ENCODE data around the gene CD58.
"Not testable (repeated sequence)": the region's sequence is repeated elsewhere in the genome, so short reads cannot be mapped to it uniquely, and the experiment has no call there.

The CD58 gene, protein sequence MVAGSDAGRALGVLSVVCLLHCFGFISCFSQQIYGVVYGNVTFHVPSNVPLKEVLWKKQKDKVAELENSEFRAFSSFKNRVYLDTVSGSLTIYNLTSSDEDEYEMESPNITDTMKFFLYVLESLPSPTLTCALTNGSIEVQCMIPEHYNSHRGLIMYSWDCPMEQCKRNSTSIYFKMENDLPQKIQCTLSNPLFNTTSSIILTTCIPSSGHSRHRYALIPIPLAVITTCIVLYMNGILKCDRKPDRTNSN
- 15.5 to 24.0 (median 20.6) reads per million in 3 donors for total RNA-seq

DNA sequence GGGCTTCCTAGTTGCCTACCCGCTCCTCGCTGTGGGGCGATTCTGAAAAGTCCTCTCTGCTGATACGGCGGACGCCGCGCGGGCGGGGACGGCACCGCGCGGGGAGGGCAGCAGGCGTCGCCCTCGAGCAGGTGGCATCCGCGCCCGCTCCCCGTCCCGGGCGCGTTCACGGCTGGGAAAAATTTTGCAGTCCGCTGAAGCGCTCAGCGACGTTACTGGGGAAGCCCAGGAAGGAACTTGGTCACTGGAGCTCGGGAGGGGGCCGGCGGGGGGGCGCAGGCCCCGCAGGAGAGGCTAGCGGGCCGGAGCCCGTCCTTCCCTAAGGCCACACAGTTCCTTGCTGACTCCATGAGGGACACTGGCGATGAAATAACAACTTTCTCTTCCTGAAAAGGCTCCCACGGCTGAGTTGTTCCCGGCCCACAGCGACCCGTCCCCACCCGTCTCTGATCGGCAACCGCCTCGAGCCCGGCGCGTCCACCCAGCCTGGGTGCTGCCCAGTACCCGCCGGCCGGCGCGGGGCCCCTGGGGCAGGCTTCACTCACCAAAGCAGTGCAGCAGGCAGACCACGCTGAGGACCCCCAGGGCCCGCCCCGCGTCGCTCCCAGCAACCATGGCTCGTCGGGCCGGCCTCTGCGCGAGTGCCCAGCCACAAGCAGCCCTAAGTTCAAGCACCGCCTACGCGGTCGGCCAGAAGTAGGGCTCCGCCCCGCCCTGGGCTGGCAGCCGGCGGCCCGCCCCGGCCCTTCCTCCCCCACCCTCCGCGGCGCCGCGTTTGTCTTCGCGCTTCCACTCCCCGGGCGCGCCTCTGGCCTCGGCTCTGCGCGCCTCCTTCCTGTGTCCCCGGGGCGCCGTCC, at the start of gene CD58:
Gene CD58 (minus strand): TSS at position 669 of the 857 bp plus-strand sequence. CDS start 54 bp downstream, at position 615.
- H3K9me3 ChIP-seq (ENCODE audit: control insufficient read depth, low read length) = no peaks in the 10 kb centered on the region
- H3K27ac ChIP-seq (ENCODE audit: insufficient read depth, low read length, poor library complexity, severe bottlenecking) = peak within 1 kb of the TSS; percentile 93
- no peaks in the 10 kb centered on the region for H3K36me3 ChIP-seq (ENCODE audit: control insufficient read depth, insufficient read depth, low read length)
- peak; percentile 61 to 72 (median 66) for DNase-seq
- H3K4me3 ChIP-seq (ENCODE audit: insufficient read depth, low read depth, low read length, poor library complexity, severe bottlenecking) = peak within 1 kb of the TSS; percentile 94
- H3K4me1 ChIP-seq (ENCODE audit: control insufficient read depth, insufficient read depth, low read length, poor library complexity, severe bottlenecking) = peaks cover 18% of the 10 kb centered on the region
- no peaks in the 10 kb centered on the region for H3K27me3 ChIP-seq (replicated peaks; ENCODE audit: control insufficient read depth, insufficient read depth, low read length, poor library complexity, severe bottlenecking)

DNA sequence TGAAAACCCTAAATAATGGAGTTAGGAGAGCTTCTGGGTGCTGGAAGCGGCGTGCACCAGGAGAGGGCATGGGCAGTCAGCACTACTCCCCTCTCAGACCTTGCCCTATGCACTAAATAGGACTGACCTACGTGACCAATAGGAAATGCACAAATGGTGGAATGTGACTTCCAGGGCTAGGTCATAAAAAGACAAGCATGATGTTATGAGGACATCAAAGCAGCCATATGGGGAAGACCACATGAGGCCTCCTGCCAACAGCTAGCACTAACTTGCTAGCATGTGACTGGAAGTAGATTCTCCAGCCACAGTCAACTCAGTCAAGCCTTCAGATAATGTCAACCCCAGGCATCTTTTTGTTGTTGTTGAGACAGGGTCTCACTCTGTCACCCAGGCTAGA, 49.6 kb upstream of the CD58 start:
- H3K27me3 ChIP-seq (replicated peaks; ENCODE audit: control insufficient read depth, insufficient read depth, low read length, poor library complexity, severe bottlenecking); DNase-seq; H3K4me1 ChIP-seq (ENCODE audit: control insufficient read depth, insufficient read depth, low read length, poor library complexity, severe bottlenecking); H3K4me3 ChIP-seq (ENCODE audit: insufficient read depth, low read depth, low read length, poor library complexity, severe bottlenecking); H3K36me3 ChIP-seq (ENCODE audit: control insufficient read depth, insufficient read depth, low read length); H3K9me3 ChIP-seq (ENCODE audit: control insufficient read depth, low read length); H3K27ac ChIP-seq (ENCODE audit: insufficient read depth, low read length, poor library complexity, severe bottlenecking): not testable (repeated sequence)

DNA sequence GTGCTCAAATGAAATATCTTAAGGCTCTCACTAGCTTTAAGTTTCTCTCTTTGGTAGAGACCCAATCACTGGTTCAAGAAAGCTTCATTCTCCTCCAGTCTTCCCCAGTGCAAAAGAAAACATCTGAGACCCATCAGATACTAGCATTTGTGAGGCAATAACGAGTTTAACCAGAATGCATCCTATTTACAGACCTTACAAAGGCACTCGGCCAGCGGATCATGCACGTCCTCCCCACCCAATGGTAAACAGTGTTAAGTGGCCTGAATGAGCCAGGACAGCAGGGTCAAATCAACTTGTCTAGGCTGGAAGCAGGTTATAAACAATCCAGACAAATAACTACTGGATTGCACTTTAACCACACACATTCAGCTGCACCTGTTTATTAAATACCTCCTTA, 48.3 kb upstream of the CD58 start:
- not testable (repeated sequence) for H3K27me3 ChIP-seq (replicated peaks; ENCODE audit: control insufficient read depth, insufficient read depth, low read length, poor library complexity, severe bottlenecking); H3K36me3 ChIP-seq (ENCODE audit: control insufficient read depth, insufficient read depth, low read length); H3K4me1 ChIP-seq (ENCODE audit: control insufficient read depth, insufficient read depth, low read length, poor library complexity, severe bottlenecking); H3K4me3 ChIP-seq (ENCODE audit: insufficient read depth, low read depth, low read length, poor library complexity, severe bottlenecking); H3K27ac ChIP-seq (ENCODE audit: insufficient read depth, low read length, poor library complexity, severe bottlenecking); H3K9me3 ChIP-seq (ENCODE audit: control insufficient read depth, low read length); DNase-seq

DNA sequence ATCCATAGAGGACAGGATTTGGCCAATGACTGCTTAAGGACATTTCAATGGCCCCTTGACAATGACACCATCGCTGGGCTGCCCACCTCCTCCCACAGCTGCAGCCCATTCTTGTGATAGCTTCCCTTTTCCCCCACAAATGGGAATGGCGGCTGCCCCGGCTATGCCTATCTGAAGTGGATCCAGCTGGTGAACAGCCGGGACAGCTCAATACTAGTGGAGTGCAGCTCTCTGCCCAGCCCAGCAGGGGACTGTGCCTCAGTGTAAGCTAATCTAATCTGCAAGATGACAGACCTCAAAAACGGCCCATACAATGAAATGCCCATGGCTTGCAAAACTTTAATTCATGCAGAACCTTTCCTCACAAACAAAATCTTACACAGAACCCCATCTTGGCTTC, 47.0 kb upstream of the CD58 start:
- not testable (repeated sequence) for DNase-seq; H3K27me3 ChIP-seq (replicated peaks; ENCODE audit: control insufficient read depth, insufficient read depth, low read length, poor library complexity, severe bottlenecking); H3K4me1 ChIP-seq (ENCODE audit: control insufficient read depth, insufficient read depth, low read length, poor library complexity, severe bottlenecking)

DNA sequence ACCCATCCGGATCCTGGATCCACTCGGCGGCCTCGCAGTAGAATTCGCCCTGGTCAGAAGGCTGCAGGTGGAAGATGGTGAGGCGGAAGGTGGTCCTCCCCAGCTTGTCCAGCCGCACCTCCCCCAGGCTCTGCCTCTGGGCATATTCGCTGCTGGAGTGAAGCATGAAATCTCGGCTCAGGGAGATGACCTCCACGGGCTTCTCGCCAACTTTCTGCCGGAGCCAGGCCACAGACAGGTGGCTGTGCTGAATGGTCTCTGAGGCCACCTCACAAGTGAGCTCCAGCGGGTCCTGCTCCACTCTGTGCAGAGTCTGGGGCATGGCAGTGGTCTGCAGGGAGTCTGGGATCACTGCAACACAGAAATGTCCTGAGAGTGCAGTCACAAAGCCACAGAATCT, 43.0 kb upstream of the CD58 start:
- not testable (repeated sequence) for H3K4me1 ChIP-seq (ENCODE audit: control insufficient read depth, insufficient read depth, low read length, poor library complexity, severe bottlenecking); H3K36me3 ChIP-seq (ENCODE audit: control insufficient read depth, insufficient read depth, low read length); H3K27me3 ChIP-seq (replicated peaks; ENCODE audit: control insufficient read depth, insufficient read depth, low read length, poor library complexity, severe bottlenecking); H3K4me3 ChIP-seq (ENCODE audit: insufficient read depth, low read depth, low read length, poor library complexity, severe bottlenecking); H3K9me3 ChIP-seq (ENCODE audit: control insufficient read depth, low read length); DNase-seq; H3K27ac ChIP-seq (ENCODE audit: insufficient read depth, low read length, poor library complexity, severe bottlenecking)

More for the DNA sequence above, 47.0 kb upstream of the CD58 start:
- H3K36me3 ChIP-seq (ENCODE audit: control insufficient read depth, insufficient read depth, low read length); H3K9me3 ChIP-seq (ENCODE audit: control insufficient read depth, low read length); H3K27ac ChIP-seq (ENCODE audit: insufficient read depth, low read length, poor library complexity, severe bottlenecking); H3K4me3 ChIP-seq (ENCODE audit: insufficient read depth, low read depth, low read length, poor library complexity, severe bottlenecking): not testable (repeated sequence)

DNA sequence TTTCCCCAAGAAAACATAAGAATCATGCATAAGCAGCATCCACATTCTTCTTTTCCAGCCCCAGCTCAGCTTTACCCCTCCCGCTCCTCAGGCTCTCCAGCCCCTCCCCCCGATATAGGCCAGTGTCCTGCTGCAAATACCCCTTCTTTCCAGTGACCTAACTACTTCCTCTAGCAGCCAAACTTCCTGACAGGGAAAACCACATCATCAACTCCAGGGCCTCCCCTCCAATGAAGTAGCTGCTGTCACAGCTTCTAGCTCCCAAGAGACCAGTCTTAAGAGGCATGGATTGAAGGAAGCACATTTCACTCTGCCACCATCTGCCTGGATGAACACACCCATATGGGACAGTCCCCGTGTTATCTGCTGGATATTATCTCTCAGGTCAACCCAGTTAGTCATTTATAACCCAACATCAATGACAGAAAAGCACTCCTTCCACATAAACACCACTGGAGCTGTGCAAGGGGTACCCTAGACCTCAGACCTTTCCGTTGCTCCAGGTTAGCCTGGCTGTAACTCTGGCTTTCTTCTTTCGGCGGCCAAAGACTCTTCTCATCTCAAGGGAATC, 39.1 kb upstream of the CD58 start:
- not testable (repeated sequence) for H3K9me3 ChIP-seq (ENCODE audit: control insufficient read depth, low read length); H3K4me1 ChIP-seq (ENCODE audit: control insufficient read depth, insufficient read depth, low read length, poor library complexity, severe bottlenecking); H3K27me3 ChIP-seq (replicated peaks; ENCODE audit: control insufficient read depth, insufficient read depth, low read length, poor library complexity, severe bottlenecking); H3K36me3 ChIP-seq (ENCODE audit: control insufficient read depth, insufficient read depth, low read length); DNase-seq; H3K4me3 ChIP-seq (ENCODE audit: insufficient read depth, low read depth, low read length, poor library complexity, severe bottlenecking); H3K27ac ChIP-seq (ENCODE audit: insufficient read depth, low read length, poor library complexity, severe bottlenecking)

DNA sequence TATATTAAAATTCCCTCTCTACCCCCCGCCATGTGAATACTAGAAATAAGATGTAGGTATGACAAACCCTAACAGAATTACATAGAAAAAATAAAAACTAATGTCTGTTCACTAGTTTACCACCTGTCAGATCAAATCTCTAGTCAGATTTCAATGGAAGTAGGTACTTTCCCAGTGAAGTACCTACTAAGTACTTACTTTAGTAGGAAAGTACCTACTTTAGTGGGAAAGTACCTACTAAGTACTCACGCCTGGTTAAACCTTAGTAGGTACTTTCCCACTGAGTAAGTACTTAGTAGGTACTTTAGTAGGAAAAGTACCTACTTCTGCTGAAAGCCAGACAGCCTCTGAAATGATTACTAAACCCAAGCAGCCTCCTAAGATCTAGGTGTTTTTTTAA, 38.0 kb upstream of the CD58 start:
- not testable (repeated sequence) for DNase-seq; H3K9me3 ChIP-seq (ENCODE audit: control insufficient read depth, low read length); H3K4me1 ChIP-seq (ENCODE audit: control insufficient read depth, insufficient read depth, low read length, poor library complexity, severe bottlenecking); H3K4me3 ChIP-seq (ENCODE audit: insufficient read depth, low read depth, low read length, poor library complexity, severe bottlenecking); H3K27ac ChIP-seq (ENCODE audit: insufficient read depth, low read length, poor library complexity, severe bottlenecking); H3K36me3 ChIP-seq (ENCODE audit: control insufficient read depth, insufficient read depth, low read length); H3K27me3 ChIP-seq (replicated peaks; ENCODE audit: control insufficient read depth, insufficient read depth, low read length, poor library complexity, severe bottlenecking)

DNA sequence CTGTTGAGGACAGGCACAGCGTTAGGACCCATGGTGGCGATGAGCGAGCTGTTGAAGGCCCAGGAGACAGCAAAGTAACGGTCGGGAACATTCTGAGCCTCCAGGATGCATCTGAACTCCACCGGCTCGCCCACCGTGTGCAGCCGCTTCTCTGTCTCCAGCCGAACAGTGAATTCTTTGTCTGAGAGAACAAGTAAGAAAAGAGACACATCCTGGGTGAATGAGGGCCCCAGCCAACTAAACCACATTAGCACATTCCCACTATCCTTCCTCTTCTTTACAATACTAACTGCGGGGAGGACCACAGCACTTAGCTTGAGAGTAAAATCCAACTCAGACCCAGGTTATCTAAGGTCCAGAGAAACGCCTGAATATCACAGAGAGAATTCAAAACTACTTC, 37.3 kb upstream of the CD58 start:
- not testable (repeated sequence) for DNase-seq; H3K27me3 ChIP-seq (replicated peaks; ENCODE audit: control insufficient read depth, insufficient read depth, low read length, poor library complexity, severe bottlenecking); H3K4me3 ChIP-seq (ENCODE audit: insufficient read depth, low read depth, low read length, poor library complexity, severe bottlenecking); H3K4me1 ChIP-seq (ENCODE audit: control insufficient read depth, insufficient read depth, low read length, poor library complexity, severe bottlenecking); H3K36me3 ChIP-seq (ENCODE audit: control insufficient read depth, insufficient read depth, low read length); H3K27ac ChIP-seq (ENCODE audit: insufficient read depth, low read length, poor library complexity, severe bottlenecking); H3K9me3 ChIP-seq (ENCODE audit: control insufficient read depth, low read length)

DNA sequence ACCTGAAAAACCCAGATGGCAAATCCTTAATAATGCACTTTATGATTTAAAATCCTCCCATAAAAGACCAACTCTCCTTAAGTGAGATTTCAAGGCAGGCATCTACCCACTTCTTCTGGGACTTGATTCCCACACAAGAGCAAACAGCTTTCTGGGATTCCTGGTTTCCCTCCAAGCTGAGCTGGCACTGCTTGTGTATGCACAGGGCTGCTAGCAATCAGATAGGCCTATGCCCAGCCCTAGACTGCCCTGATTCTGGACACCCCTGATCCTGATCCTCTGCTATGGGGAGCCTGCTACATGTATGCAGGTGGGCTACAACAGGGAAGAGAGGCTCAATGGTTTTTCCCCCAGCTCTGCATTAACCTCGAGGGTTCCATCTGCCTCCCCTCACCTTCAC, 36.6 kb upstream of the CD58 start:
- not testable (repeated sequence) for H3K4me3 ChIP-seq (ENCODE audit: insufficient read depth, low read depth, low read length, poor library complexity, severe bottlenecking); H3K27me3 ChIP-seq (replicated peaks; ENCODE audit: control insufficient read depth, insufficient read depth, low read length, poor library complexity, severe bottlenecking); H3K9me3 ChIP-seq (ENCODE audit: control insufficient read depth, low read length); H3K4me1 ChIP-seq (ENCODE audit: control insufficient read depth, insufficient read depth, low read length, poor library complexity, severe bottlenecking); H3K27ac ChIP-seq (ENCODE audit: insufficient read depth, low read length, poor library complexity, severe bottlenecking); DNase-seq; H3K36me3 ChIP-seq (ENCODE audit: control insufficient read depth, insufficient read depth, low read length)

DNA sequence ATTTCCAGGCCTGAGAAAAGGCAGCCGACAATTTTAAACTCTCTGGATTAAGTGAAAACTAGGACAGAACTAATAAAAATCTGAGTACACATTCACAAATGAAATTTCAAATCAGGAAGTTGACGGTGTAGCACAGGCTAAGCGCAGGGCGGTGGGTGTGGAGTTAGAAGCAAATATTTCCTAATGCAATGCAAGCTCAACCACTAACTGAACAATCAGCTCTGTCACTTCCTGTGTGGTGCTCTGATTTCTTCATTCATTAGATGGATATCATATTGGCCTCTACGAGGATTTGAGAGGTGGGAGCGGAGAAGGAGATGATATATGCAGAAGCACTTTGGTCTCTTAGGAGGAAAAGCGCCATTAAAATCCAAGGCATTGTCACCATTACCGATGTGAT, 35.2 kb upstream of the CD58 start:
- not testable (repeated sequence) for H3K9me3 ChIP-seq (ENCODE audit: control insufficient read depth, low read length); DNase-seq; H3K36me3 ChIP-seq (ENCODE audit: control insufficient read depth, insufficient read depth, low read length); H3K4me3 ChIP-seq (ENCODE audit: insufficient read depth, low read depth, low read length, poor library complexity, severe bottlenecking); H3K4me1 ChIP-seq (ENCODE audit: control insufficient read depth, insufficient read depth, low read length, poor library complexity, severe bottlenecking); H3K27me3 ChIP-seq (replicated peaks; ENCODE audit: control insufficient read depth, insufficient read depth, low read length, poor library complexity, severe bottlenecking); H3K27ac ChIP-seq (ENCODE audit: insufficient read depth, low read length, poor library complexity, severe bottlenecking)
